WI38 (cell line): ENCODE measurements around the gene ZFAND2B.

Experiments
- H3K4me3 ChIP-seq: 2 replicates; pipeline ENCODE4 v1.5.1; 2011; ENCODE audit warnings: low read depth, mild to moderate bottlenecking, control low read depth, low read length
- CTCF ChIP-seq: IDR thresholded peaks from 2 replicates; pipeline ENCODE4 v1.5.1; 2012; ENCODE audit warnings: low read depth, mild to moderate bottlenecking, control low read depth, low read length

ZFAND2B gene

DNA sequence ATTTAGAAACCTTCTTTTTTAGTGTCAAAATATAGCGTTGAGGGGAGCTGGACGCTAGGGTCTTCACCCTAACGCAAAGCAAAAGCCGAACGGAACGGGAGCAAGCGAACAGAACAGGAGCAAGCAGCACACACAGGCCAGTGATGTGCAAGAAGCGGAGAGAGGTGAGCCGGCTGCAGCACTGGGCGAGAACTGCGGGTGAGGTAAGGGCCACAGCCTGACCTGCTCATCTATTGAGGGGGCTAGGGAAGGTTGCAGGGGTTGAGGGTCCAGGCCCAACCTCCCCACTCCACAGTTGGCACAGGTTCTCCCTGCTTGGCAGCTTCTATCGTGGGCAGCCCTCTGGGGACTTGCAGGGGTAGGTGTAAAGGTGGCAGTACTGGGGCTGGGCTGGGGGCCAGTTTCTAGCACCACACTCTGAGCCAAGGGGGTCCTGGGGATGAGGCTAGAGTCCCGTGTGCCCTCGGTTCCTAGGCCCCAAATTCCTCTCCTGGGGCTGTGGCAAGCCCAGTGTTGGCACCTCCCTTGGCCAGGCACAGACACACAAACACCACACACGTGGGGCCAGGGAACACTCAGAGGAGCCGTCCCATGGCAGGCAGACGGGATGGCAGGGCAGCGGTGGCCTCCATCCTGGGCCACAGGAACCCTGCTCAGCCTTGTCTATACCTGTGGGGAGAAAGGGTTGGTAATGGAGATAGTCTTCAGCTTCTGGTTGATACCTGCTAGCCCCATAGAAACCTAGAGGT, 13.4 kb downstream of the ZFAND2B start:
- TF ChIP-seq CTCF, result no peak

DNA sequence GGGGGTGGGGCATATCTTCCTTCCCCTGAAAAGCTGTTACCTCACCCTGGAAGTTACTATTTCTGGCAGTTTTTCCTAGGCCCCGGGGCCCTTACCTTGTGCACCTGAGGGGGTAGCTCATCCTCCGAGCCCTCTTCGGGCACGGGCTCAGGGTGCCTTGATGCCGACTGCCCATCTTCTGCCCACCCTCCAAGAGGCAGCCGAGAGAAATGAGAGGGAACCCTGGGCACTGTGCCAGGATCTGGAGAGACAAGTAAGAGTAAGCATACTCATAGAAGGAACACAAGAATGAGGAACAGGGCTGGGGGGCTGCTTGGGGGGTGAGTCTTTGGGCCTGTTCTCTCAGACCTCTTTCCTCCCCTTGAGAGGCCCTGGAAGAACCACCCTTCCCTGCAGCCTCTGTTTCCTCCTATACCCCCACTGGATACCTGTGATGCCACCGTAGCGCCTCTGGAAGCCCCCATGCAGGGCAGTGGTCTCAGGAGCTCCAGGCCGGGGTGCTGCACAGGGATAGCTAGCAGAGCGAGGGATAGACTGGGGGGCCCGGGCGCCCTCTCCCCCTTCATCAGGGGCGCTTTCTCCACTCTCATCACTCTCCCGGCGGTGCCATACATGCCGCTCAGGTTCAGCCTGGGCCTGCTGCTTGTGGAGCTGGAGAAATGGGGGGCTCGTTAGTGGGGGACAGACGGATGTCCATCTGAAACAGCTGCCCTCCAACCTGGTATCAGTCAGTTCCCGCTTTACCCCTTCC, 14.2 kb downstream of the ZFAND2B start:
- no peak overlapping the region for H3K4me3 ChIP-seq
- no peak for TF ChIP-seq CTCF

More for the DNA sequence above, 13.4 kb downstream of the ZFAND2B start:
- no peak overlapping the region for H3K4me3 ChIP-seq

DNA sequence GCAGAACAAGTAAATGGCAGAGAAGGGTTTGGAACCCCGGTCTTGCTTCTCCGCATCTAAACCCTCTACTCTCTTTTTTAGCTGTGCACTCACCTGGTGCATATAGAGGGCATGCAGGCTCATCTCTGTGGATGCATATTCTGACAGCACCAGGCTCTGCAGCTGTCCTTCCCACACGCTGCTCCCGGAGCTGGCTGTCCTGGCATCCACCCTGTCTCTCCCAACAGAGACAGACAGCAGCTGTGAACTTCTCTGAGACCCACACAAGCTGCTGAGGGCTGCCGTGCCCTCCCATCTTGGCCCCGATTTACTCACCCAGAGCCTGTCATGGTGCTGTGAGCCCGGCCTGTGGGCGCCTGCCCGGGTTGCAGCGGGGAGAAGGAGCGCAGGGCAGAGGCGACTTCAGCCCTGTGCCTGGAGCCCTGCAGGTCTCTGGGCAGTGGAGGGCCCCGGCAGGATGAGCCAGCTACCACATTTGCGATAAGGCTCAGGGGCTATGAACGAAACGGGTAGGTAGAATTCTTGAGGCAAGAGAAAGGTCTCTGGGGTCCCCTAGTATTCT, 15.5 kb downstream of the ZFAND2B start:
- H3K4me3 ChIP-seq, result no peak overlapping the region
- TF ChIP-seq CTCF, result no peak

DNA sequence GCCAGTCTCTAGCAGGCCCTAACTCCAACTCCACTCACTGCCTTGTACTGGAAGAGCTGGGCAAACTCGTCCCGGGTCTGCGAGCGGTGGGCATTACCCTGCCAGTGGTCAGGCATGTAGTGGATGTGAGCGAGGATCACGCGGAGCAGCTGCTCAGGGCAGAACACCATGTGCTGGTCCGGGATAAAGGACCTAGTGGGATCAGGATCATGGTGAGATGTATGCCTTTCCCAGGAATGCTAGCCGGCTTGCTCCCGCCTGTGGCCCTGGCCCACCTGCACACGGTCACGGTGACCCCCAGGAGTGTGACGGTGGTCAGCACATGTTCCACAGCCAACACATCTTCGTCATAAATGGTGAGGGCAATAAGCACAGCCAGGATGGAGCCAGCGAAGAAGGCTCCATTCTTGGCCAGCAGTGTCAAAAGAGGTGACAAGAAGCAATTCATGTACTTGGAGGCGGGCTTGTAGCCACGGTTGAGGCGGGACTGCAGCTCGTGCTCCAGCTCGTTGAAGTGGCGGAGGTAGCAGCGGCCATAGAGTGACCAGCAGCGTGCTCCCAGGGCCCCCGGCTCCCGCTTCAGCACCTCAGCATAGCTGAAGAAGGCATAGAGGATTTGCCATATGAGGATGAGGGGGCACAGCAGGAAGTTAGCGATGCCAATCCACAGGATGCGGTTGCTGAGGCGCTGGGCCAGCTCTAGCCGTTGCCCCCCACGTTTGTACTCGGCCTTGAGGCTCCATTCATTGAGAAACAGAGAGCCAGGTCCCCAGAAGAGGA, 17.4 kb downstream of the ZFAND2B start:
- no peak overlapping the region for H3K4me3 ChIP-seq
- TF ChIP-seq CTCF, result no peak

DNA sequence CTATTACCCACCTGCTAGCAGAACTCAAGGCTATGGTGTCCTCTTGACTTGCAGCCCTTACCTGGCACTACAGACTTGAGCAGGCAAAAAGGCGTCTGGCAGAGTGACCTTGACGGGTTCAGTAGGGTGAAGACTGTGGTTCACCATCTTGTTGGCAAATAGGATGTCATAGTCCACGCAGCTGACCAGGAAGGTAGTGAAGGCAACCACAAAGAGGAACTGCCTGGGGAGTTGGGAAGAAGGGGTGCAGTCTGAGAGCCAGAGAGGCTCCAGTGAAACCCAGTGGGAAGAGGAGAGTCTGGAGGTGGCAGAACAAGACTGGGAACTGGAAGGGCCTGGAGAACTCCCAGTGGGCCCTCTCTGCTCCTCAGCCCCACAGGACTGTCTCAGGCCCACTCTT, 18.8 kb downstream of the ZFAND2B start:
- TF ChIP-seq CTCF, result no peak
- H3K4me3 ChIP-seq, result no peak overlapping the region

DNA sequence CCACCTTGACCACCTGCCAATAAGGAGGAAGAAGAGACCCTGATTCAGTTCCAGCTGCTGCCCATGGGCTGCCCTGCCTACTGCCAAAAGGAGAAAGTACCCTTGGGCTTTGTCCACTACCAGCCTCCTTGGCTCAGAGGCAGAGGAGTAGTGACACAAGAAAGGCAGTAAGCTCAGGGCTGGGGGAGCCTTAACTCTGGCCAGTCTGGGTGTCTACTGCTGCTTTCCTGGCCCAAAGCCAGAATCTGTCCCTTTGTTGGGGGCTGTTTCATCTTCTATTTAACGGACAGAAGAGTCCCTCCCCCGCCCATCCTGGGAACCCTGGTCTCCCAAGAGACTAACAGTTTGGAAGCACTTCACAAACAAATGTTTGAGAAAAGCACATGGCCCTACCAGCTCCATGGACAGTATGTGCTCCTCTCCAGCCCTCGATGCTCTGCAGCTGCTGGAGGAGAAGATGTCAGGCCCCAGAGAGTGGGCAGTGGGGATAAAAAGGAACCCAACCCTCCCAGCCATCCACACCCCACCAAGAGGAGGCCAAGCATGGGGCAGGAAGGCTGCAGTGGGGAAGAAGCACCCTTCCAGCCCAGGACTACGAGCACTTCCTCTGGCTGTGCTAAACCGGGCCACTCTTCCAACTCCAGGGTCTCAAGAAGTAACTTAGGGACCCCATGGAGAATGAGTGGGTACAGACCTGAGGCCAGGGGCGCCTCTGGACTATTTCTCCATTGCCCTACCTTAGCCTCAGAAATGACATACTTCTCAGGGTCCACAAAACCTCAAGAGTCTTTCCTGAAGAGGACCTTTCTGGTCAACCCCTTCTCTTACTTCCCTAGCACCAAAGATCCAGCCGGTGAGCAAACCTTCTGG, 21.7 kb downstream of the ZFAND2B start:
- no peak for TF ChIP-seq CTCF

More for the DNA sequence above, 21.7 kb downstream of the ZFAND2B start:
- peak overlapping the region; percentile 90 for H3K4me3 ChIP-seq
